ENCODE measurements around the gene SYDE2. TPM values are rescaled to one million over a fixed set of nuclear protein-coding genes. Genes with fewer than 3 reads are reported as not detected.

SYDE2 gene, protein sequence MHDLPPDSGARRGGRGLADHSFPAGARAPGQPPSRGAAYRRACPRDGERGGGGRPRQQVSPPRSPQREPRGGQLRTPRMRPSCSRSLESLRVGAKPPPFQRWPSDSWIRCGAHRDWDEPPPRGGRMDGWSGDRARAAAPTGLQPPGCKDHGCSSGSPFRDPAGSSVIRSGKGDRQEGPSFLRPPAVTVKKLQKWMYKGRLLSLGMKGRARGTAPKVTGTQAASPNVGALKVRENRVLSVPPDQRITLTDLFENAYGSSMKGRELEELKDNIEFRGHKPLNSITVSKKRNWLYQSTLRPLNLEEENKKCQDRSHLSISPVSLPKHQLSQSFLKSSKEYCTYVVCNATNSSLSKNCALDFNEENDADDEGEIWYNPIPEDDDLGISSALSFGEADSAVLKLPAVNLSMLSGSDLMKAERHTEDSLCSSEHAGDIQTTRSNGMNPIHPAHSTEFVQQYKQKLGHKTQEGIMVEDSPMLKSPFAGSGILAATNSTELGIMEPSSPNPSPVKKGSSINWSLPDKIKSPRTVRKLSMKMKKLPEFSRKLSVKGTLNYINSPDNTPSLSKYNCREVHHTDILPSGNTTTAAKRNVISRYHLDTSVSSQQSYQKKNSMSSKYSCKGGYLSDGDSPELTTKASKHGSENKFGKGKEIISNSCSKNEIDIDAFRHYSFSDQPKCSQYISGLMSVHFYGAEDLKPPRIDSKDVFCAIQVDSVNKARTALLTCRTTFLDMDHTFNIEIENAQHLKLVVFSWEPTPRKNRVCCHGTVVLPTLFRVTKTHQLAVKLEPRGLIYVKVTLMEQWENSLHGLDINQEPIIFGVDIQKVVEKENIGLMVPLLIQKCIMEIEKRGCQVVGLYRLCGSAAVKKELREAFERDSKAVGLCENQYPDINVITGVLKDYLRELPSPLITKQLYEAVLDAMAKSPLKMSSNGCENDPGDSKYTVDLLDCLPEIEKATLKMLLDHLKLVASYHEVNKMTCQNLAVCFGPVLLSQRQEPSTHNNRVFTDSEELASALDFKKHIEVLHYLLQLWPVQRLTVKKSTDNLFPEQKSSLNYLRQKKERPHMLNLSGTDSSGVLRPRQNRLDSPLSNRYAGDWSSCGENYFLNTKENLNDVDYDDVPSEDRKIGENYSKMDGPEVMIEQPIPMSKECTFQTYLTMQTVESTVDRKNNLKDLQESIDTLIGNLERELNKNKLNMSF
- total RNA-seq (2011; cell fraction: chromatin; rRNA removed; ENCODE audit: low replicate concordance) = 9.4 and 28.8 TPM in 2 replicates
- total RNA-seq (2011; cell fraction: nucleolus; rRNA removed) = 6.0 and 9.7 TPM in 2 replicates
- total RNA-seq (2011; cell fraction: nucleoplasm; rRNA removed) = 10.6 and 11.6 TPM in 2 replicates
- total RNA-seq (2014; rRNA removed) (4.5 and 5.8 TPM in 2 replicates), total RNA-seq (2014; rRNA removed; fragmentation: Illumina TruSeq; extraction: Trizol) (8.6 and 8.7 TPM in 2 replicates), total RNA-seq (2015; rRNA removed; fragmentation: Illumina TruSeq; extraction: Trizol) (7.8 and 8.3 TPM in 2 replicates), total RNA-seq (2021) (6.0 and 6.4 TPM in 2 replicates), polyA plus RNA-seq (2011; rRNA removed) (4.9 and 5.5 TPM in 2 replicates), polyA plus RNA-seq (2014; fragmentation: Illumina TruSeq; extraction: Trizol) (3.3 and 3.9 TPM in 2 replicates), polyA plus RNA-seq (2014; fragmentation: Nextera tagmentation; extraction: Ambion mirVana) (under 1 TPM; 0.39 to 0.77 TPM), polyA plus RNA-seq (2014; rRNA removed) (2.3 and 2.6 TPM in 2 replicates), polyA minus RNA-seq (2011; rRNA and poly(A)+ RNA removed) (22.0 and 27.4 TPM in 2 replicates), Bru-seq, nascent RNA (percentile 71 among the genes with signal in this experiment), BruChase-seq, experiment 1, labeled RNA remaining after a 2-hour chase (percentile 78 among the genes with signal in this experiment), BruChase-seq, experiment 2, labeled RNA remaining after a 6-hour chase (percentile 81 among the genes with signal in this experiment)
- polyA plus RNA-seq (2011; cell fraction: cytosol; rRNA removed) = 1.4 and 2.3 TPM in 2 replicates
- polyA plus RNA-seq (2011; cell fraction: nucleus; rRNA removed) = 3.5 and 4.2 TPM in 2 replicates
- 2.0 and 2.1 TPM in 2 replicates for polyA plus RNA-seq (2012)
- 7.5 and 8.6 TPM in 2 replicates for polyA minus RNA-seq (2011; cell fraction: cytosol; rRNA and poly(A)+ RNA removed)
- 10.0 and 19.5 TPM in 2 replicates for polyA minus RNA-seq (2011; cell fraction: nucleus; rRNA and poly(A)+ RNA removed)
- long read RNA-seq, experiment 1, full-length matches to known transcripts = 13 of 24 reads
- long read RNA-seq, experiment 1, partial matches to known transcripts = 6 of 24 reads
- long read RNA-seq, experiment 1, other reads (novel, unspliced or antisense) = 5 of 24 reads
- long read RNA-seq, experiment 2, full-length matches to known transcripts = 1 of 11 reads
- long read RNA-seq, experiment 2, partial matches to known transcripts = 3 of 11 reads
- long read RNA-seq, experiment 2, other reads (novel, unspliced or antisense) = 7 of 11 reads
- long read RNA-seq, experiment 3, partial matches to known transcripts = 0 of 2 reads
- long read RNA-seq, experiment 3, other reads (novel, unspliced or antisense) = 1 of 2 reads

GRCh38 chr1:85200463-85201339 is at the start of gene SYDE2:
Gene SYDE2 (minus strand): TSS chr1:85201016. CDS start chr1:85200996, 20 bp downstream.
- peak within 1 kb of the TSS; percentile 81 for H3K4me2 ChIP-seq (ENCODE audit: insufficient read depth, low read length)
- peak within 1 kb of the TSS; percentile 93 for H2AFZ ChIP-seq (ENCODE audit: low read depth, low read length)
- ChIA-PET CTCF (ENCODE audit: low intra/inter-chr PET ratio) (no interaction called here), POLR2A (interaction anchor here (0.6 to 3.5 kb wide), 7 partner anchors 9 to 123 kb away, joined by 3 to 12 read pairs (median 4); no protein-coding TSS in a partner anchor)
- peak within 1 kb of the TSS; percentile 68 for H3K4me3 ChIP-seq
- H4K20me1 ChIP-seq (replicated peaks; ENCODE audit: control insufficient read depth, insufficient read depth, low read length) = no peaks in the 10 kb centered on the region
- no TSS peak for BruUV-seq (replicated peaks)
- ATAC-seq (peak; percentile 90), FAIRE-seq (no peak), DNase-seq (ENCODE audit: extremely low read depth in 1 of 4, low spot score in 3 of 4) (peak; percentile 91 to 95 (median 92))
- no peaks in the 10 kb centered on the region for H3K36me3 ChIP-seq (ENCODE audit: control insufficient read depth, insufficient read depth, low read length)
- no peaks in the 10 kb centered on the region for H3K9me3 ChIP-seq (replicated peaks; ENCODE audit: control insufficient read depth, insufficient read depth, low read depth, low read length)
- no peaks in the 10 kb centered on the region for H3K9me1 ChIP-seq (ENCODE audit: control insufficient read depth, insufficient read depth, low read length)
- in situ Hi-C loops (cut with MboI) = no loop called here
- H3K27ac ChIP-seq (ENCODE audit: extremely low read depth, low read depth, low read length) = peak within 1 kb of the TSS; percentile 90
- intact Hi-C loops (cut with micrococcal nuclease) = loop anchor here (1.0 to 5.0 kb wide), 3 partner anchors 25 to 57 kb away; partner anchors contain the start of gene C1orf52
- peaks cover 47% of the 10 kb centered on the region for H3K79me2 ChIP-seq (ENCODE audit: control insufficient read depth, insufficient read depth, low read length)
- peak within 1 kb of the TSS; percentile 78 to 92 for H3K9ac ChIP-seq (ENCODE audit: insufficient read depth in 1 of 2, low read depth in 2 of 2, low read length in 2 of 2)
- no peaks in the 10 kb centered on the region for H3K27me3 ChIP-seq (ENCODE audit: control insufficient read depth in 2 of 2, insufficient read depth in 2 of 2, low read length in 2 of 2)
- H3K4me1 ChIP-seq (replicated peaks in 1 of 2; ENCODE audit: control insufficient read depth in 2 of 2, insufficient read depth in 2 of 2, low read length in 2 of 2) = peaks cover 5 to 17% of the 10 kb centered on the region in 2 experiments; a peak in 4 of 5 replicates
- 2% methylated on average over 59 of the region's 99 CpGs for WGBS (ENCODE audit: insufficient coverage, low coverage, missing lambda C conversion rate)
- TF ChIP-seq CXXC5 (CRISPR knock-in tag; IDR thresholded peaks at IDR 0.05) = peak; percentile 90
- TF ChIP-seq PHF20 (IDR thresholded peaks at IDR 0.05; ENCODE audit: partially characterized antibody) = peak; percentile 8
- no peak for TF ChIP-seq KDM1A (IDR thresholded peaks at IDR 0.05)
- TF ChIP-seq, protein P1, sequence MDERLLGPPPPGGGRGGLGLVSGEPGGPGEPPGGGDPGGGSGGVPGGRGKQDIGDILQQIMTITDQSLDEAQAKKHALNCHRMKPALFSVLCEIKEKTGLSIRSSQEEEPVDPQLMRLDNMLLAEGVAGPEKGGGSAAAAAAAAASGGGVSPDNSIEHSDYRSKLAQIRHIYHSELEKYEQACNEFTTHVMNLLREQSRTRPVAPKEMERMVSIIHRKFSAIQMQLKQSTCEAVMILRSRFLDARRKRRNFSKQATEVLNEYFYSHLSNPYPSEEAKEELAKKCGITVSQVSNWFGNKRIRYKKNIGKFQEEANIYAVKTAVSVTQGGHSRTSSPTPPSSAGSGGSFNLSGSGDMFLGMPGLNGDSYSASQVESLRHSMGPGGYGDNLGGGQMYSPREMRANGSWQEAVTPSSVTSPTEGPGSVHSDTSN (CRISPR knock-in tag; IDR thresholded peaks at IDR 0.05; ENCODE audit: low read depth) = 0 out of 2 replicates have a peak, but pooled peaks have one; percentile 56
- TF ChIP-seq, protein P1 (tag; conservative IDR thresholded peaks at IDR 0.05; ENCODE audit: low read depth) = no peak; the same call in 1 of the 2 replicates
- TF ChIP-seq SIRT6 (IDR thresholded peaks at IDR 0.05; ENCODE audit: low read depth, low read length) = no peak
- TF ChIP-seq, protein P2, sequence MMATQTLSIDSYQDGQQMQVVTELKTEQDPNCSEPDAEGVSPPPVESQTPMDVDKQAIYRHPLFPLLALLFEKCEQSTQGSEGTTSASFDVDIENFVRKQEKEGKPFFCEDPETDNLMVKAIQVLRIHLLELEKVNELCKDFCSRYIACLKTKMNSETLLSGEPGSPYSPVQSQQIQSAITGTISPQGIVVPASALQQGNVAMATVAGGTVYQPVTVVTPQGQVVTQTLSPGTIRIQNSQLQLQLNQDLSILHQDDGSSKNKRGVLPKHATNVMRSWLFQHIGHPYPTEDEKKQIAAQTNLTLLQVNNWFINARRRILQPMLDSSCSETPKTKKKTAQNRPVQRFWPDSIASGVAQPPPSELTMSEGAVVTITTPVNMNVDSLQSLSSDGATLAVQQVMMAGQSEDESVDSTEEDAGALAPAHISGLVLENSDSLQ (IDR thresholded peaks at IDR 0.05) = peak; percentile 97
